ENCODE measurements around the gene TP53RK.

The TP53RK gene

GRCh38 chr20:46642265-46642968 is 46.8 kb downstream of the TP53RK start:
- DNase-seq (ENCODE audit: extremely low read depth, low read depth): no peak
- no peak for TF ChIP-seq CTCF (IDR thresholded peaks at IDR 0.05; ENCODE audit: low read depth, low read length)

- TF ChIP-seq CTCF (IDR thresholded peaks at IDR 0.05; ENCODE audit: low read depth, low read length): no peak
- no peak for DNase-seq (ENCODE audit: extremely low read depth, low read depth)
Observed at GRCh38 chr20:46641424-46641823, 47.8 kb downstream of the TP53RK start.

DNA sequence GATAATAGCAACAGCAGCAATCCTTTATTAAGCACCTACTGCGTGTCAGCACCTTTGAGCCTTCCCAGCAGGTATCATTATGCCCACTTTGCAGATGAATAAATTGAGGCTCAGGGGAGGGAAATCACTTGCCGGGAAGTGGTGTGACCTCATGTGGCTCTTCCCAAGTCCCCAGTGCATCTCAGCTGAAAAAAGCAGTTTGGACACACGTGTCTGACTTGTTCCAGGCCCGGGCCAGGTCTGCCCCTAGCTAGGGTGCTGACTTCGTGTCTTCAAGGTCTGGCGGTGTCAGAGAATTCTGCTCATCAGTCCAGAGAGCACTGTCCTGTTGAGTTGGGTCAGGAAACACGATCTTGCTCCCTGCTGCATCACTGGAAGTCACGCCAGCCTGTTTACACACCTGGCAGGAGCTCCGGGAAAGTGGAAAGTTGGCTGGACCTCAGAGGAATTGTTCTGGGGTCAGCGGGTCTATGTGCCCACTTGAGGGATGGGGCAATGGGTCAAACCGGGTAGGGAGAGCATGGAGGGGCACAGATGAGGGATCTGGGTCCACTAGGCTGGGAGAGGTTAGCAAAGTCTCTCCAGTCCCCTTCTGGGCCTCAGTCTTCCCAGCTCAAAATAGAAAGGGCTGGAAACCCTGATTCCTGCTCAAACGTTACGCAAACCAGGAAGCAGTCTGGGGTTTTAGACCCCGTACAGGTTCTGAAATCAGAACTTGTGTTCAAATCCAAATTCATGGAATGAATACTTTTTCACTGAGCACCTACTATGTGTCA is 48.5 kb downstream of the TP53RK start:
- DNase-seq (ENCODE audit: extremely low read depth, low read depth): no peak
- no peak for TF ChIP-seq CTCF (IDR thresholded peaks at IDR 0.05; ENCODE audit: low read depth, low read length)

- no peak for TF ChIP-seq CTCF (IDR thresholded peaks at IDR 0.05; ENCODE audit: low read depth, low read length)
- no peak for DNase-seq (ENCODE audit: extremely low read depth, low read depth)
Observed at GRCh38 chr20:46640044-46640443, 49.2 kb downstream of the TP53RK start.

DNA sequence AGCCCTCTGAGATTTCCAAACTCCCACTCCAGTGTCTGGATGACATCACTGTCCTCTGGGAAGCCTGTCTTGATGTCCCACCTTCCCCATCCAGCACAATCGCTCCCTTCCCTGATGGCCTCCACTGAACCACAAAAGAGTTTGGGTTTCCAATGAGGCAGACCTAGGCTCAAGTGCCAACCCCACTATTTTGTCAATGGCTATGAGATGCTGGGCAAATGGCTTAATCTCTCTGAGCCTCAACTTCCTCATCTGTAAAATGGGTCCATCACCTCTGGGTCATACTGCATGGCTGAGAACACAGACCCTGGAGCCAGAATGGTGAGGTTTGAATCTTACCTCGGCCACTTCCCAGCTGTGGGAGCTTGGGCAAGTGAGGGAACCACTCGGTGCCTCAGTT is 49.7 kb downstream of the TP53RK start:
- no peak for TF ChIP-seq CTCF (IDR thresholded peaks at IDR 0.05; ENCODE audit: low read depth, low read length)
- DNase-seq (ENCODE audit: extremely low read depth, low read depth): no peak

DNA sequence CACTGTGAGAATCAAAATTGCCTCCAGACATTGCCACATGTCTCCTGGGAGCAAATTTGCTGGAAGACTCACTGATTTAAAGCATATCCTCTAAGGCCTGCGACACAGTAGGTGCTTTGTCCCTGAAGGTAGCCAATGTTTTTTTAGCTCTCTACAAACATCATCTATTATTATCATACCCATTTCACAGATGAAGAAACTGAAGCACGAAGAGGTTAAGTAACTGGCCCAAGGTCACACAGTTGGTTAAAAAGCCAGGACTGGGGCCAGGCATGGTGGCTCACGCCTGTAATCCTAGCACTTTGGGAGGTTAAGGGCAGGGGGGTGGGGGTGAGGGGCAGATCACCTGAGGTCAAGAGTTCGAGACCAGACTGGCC is 50.4 kb downstream of the TP53RK start:
- no peak for DNase-seq (ENCODE audit: extremely low read depth, low read depth)
- no peak for TF ChIP-seq CTCF (IDR thresholded peaks at IDR 0.05; ENCODE audit: low read depth, low read length)

DNA sequence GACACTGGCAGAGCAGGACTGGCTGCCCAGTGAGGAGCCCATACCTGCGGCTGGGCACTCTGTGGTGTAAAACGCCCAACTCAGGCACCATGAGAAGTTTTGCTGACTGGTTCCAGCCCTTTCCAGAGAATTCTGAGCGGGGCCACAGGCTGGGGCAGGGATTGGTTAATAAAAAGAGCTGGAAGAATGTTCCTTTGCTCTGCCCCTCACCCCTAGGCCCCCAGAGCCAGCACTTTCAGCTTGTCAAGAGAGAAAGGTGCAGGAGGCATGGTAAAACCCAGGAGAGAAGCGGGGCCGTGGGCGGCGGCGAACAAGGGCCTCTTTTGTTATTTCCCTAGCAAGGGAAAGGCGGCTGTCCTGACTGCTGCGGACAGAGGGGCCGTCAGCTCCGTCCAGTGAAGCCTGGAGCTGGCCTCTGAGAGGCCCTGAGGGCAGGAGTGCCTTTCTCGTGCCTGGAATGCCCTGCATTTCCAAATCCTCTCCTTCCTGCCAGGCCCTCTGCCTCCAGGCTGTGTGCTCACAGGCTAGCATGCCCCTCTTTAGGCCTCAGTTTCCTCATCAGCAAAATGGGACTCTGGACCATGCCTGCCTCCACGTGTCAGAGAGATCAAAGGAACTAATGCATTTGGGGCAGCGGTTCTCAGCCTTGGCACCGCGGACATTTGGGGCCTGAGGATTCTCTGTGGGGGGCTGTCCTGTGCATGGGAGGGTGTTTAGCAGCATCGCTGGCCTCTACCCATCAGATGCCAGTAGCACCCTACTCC is 50.9 kb downstream of the TP53RK start:
- no peak for TF ChIP-seq CTCF (IDR thresholded peaks at IDR 0.05; ENCODE audit: low read depth, low read length)
- DNase-seq (ENCODE audit: extremely low read depth, low read depth): no peak

Data from AG09319 (cell line).